Measurements from ENCODE around the gene EPHA6.

Gene EPHA6

DNA sequence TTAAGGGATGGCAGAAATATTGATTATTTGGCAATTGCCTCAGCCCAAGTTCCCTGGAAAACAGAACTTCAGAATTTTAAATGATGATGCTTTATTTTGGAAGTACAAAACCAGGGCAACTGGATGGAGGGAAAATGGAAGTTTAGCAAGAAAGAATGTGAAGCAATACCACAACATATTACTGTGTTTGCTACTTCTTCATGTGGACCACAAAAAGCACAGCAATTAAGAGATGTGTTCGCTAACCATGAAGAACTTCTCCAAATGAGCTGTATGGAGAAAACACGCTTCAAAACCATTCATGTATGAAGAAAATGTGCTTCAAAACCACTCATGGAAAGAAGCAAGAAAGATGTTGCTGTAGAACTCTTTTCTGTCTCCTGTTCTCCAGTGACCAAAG, 885.5 kb downstream of the EPHA6 start:
- Mint-ChIP-seq H3K4me1 (no peaks in the 10 kb centered on the region), H3K27ac (no peak overlapping the region), H3K36me3 (ENCODE audit: low read depth) (no peaks in the 10 kb centered on the region), H3K9me3 (no peaks in the 10 kb centered on the region), H3K4me3 (no peak overlapping the region), H3K27me3 (ENCODE audit: low read depth) (no peaks in the 10 kb centered on the region)
- TF ChIP-seq, protein P1, sequence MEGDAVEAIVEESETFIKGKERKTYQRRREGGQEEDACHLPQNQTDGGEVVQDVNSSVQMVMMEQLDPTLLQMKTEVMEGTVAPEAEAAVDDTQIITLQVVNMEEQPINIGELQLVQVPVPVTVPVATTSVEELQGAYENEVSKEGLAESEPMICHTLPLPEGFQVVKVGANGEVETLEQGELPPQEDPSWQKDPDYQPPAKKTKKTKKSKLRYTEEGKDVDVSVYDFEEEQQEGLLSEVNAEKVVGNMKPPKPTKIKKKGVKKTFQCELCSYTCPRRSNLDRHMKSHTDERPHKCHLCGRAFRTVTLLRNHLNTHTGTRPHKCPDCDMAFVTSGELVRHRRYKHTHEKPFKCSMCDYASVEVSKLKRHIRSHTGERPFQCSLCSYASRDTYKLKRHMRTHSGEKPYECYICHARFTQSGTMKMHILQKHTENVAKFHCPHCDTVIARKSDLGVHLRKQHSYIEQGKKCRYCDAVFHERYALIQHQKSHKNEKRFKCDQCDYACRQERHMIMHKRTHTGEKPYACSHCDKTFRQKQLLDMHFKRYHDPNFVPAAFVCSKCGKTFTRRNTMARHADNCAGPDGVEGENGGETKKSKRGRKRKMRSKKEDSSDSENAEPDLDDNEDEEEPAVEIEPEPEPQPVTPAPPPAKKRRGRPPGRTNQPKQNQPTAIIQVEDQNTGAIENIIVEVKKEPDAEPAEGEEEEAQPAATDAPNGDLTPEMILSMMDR (IDR thresholded peaks at IDR 0.05; ENCODE audit: unreplicated experiment in 3 of 3) = no peak

DNA sequence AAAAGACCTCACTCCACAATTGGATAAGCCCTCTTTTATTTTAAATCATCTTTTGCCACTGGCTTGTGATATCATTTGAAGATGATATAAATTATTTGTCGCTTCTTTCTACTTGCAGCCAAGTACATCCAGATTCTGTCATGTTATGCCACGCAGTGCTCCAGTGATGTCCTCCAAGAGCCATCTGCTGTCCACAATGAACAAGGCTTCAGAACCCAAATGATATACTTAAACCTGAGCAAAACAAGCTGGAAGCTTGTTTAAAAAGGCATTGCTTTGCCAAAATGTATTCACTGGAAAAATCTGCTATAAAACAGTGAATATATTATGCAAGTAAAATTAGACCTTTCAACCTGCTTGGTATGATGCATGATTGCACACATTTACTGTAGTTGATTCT, 891.4 kb downstream of the EPHA6 start:
- Mint-ChIP-seq H3K27me3 (ENCODE audit: low read depth) (no peaks in the 10 kb centered on the region), H3K27ac (no peak overlapping the region), H3K36me3 (ENCODE audit: low read depth) (peaks cover 4% of the 10 kb centered on the region), H3K4me1 (no peaks in the 10 kb centered on the region), H3K4me3 (no peak overlapping the region), H3K9me3 (peaks cover 17% of the 10 kb centered on the region)
- TF ChIP-seq, protein P1 (IDR thresholded peaks at IDR 0.05; ENCODE audit: unreplicated experiment in 3 of 3) = no peak

DNA sequence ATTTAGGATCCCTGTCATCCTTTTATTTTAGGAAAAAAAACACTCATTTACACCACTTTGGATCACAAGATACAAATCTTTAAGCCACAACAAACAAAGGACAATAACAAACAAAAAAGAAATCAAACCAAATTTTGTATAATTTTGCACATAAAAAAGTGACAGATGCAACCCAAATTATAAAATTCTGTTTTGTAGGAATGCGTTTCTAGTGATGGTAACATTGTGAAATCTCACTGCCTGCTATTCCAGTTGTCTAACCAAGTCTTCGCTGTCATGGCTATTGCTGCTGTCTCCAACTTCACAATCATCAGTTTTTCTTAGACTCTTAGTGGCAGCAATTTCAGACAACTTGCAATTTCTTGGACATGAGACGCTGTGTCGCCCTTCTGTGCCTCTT, 891.8 kb downstream of the EPHA6 start:
- no peaks in the 10 kb centered on the region for H3K27me3 Mint-ChIP-seq (ENCODE audit: low read depth)
- H3K9me3 Mint-ChIP-seq = peaks cover 19% of the 10 kb centered on the region
- no peaks in the 10 kb centered on the region for H3K4me1 Mint-ChIP-seq
- TF ChIP-seq, protein P1 (IDR thresholded peaks at IDR 0.05; ENCODE audit: unreplicated experiment in 3 of 3) = no peak
- no peak overlapping the region for H3K27ac Mint-ChIP-seq
- H3K4me3 Mint-ChIP-seq = no peak overlapping the region
- H3K36me3 Mint-ChIP-seq (ENCODE audit: low read depth) = peaks cover 4% of the 10 kb centered on the region

DNA sequence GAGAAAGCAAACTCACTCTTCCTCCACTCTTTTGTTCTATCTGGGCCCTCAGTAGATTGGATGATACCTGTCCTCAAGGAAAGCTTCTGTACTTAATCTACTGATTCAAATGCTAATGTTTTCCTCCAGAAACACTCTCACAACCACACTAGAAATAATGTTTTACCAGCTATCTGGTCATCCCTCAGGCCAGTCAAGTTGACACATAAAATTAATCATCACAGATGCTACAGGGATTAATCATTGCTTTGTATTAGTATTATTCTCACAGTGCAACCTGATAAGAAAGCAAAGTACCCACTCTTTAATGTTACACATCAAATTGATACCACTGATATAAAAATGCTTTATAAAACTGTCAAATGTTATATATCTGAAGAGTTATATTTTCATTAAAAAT, 897.3 kb downstream of the EPHA6 start:
- no peaks in the 10 kb centered on the region for H3K4me1 Mint-ChIP-seq
- H3K4me3 Mint-ChIP-seq = no peak overlapping the region
- H3K27me3 Mint-ChIP-seq (ENCODE audit: low read depth) = no peaks in the 10 kb centered on the region
- no peak overlapping the region for H3K27ac Mint-ChIP-seq
- TF ChIP-seq, protein P1 (IDR thresholded peaks at IDR 0.05; ENCODE audit: unreplicated experiment in 3 of 3) = no peak
- peaks cover 19% of the 10 kb centered on the region for H3K9me3 Mint-ChIP-seq
- peaks cover 4% of the 10 kb centered on the region for H3K36me3 Mint-ChIP-seq (ENCODE audit: low read depth)

DNA sequence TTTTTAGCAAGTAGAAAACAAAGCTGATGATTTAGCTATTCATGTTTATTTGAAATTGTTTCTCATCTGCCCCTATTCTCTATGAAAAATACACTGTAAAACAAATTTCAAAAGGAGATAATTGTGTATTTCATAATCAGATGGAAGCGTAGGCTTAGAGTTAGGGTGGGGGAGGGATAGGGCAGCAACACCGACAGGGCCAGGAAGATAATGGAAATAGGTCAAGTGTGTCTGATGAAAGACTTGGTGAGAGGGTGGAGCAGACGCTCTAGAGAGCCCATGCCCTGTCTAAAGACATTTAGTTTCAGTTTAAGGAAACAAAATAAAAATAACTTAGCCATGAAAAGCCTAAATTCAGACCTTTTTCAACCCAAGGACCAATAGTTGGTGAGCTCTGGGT, 898.5 kb downstream of the EPHA6 start:
- Mint-ChIP-seq H3K4me3 (no peak overlapping the region), H3K27me3 (ENCODE audit: low read depth) (no peaks in the 10 kb centered on the region), H3K4me1 (no peaks in the 10 kb centered on the region), H3K27ac (no peak overlapping the region), H3K36me3 (ENCODE audit: low read depth) (peaks cover 4% of the 10 kb centered on the region), H3K9me3 (peaks cover 17% of the 10 kb centered on the region)
- TF ChIP-seq, protein P1 (IDR thresholded peaks at IDR 0.05; ENCODE audit: unreplicated experiment in 3 of 3) = no peak

DNA sequence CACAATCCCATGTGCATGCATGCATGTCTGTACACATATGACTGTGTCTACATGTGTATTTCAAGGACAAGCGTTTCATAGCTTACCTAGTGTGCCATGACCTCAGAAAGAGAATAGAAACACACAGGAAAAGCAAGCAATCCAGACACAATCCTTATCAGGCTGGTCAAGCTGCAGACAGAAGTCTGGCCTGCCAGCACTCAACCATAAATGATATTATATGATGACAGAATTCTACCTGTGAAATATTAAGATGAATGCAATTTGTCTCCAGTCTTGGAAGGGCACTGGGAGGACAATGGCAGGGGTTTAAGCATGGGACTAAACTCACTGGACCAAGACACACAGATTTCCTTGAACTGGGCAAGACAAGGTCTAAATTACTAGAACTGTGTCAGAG, 899.2 kb downstream of the EPHA6 start:
- H3K4me1 Mint-ChIP-seq = no peaks in the 10 kb centered on the region
- TF ChIP-seq, protein P1 (IDR thresholded peaks at IDR 0.05; ENCODE audit: unreplicated experiment in 3 of 3) = no peak
- H3K4me3 Mint-ChIP-seq = no peak overlapping the region
- no peak overlapping the region for H3K27ac Mint-ChIP-seq
- no peaks in the 10 kb centered on the region for H3K36me3 Mint-ChIP-seq (ENCODE audit: low read depth)
- H3K27me3 Mint-ChIP-seq (ENCODE audit: low read depth) = no peaks in the 10 kb centered on the region
- peaks cover 11% of the 10 kb centered on the region for H3K9me3 Mint-ChIP-seq
